HG03442 (cell line): Measurements from ENCODE around the gene MYL7.
"Not testable (repeated sequence)": the region's sequence is repeated elsewhere in the genome, so short reads cannot be mapped to it uniquely, and the experiment has no call there.

Source experiments
- ATAC-seq: cut with Tn5 transposase; IDR thresholded peaks from one replicate; pipeline ENCODE4 v1.9.1; 2021; ENCODE audit warnings: mild to moderate bottlenecking, moderate library complexity; ENCODE audit not compliant: unreplicated experiment

MYL7 gene

GRCh38 chr7:44141221-44141850 lies at the start of gene MYL7:
Gene MYL7 (minus strand): TSS chr7:44141332. CDS start chr7:44141305, 27 bp downstream.
- no peak for ATAC-seq

GRCh38 chr7:44189993-44190872 lies 49.1 kb upstream of the MYL7 start:
- ATAC-seq, result no peak

- no peak for ATAC-seq
These were observed 48.3 kb upstream of the MYL7 start, which contains the start of gene GCK for GRCh38 chr7:44189286-44189992. Gene GCK (minus strand): TSS chr7:44189439. CDS start chr7:44188953, 486 bp downstream.

- ATAC-seq, result no peak
These were observed 47.5 kb upstream of the MYL7 start for GRCh38 chr7:44188480-44189225.

GRCh38 chr7:44187636-44188416 lies 46.7 kb upstream of the MYL7 start:
- ATAC-seq, result no peak

- ATAC-seq, result no peak
These were observed 45.6 kb upstream of the MYL7 start for GRCh38 chr7:44186736-44187135.

- ATAC-seq, result no peak
These were observed 44.6 kb upstream of the MYL7 start for GRCh38 chr7:44185729-44186128.

- no peak for ATAC-seq
These were observed 43.8 kb upstream of the MYL7 start for GRCh38 chr7:44184873-44185446.

GRCh38 chr7:44184206-44184872 lies 43.2 kb upstream of the MYL7 start:
- no peak for ATAC-seq

- ATAC-seq, result no peak
These were observed 42.3 kb upstream of the MYL7 start for GRCh38 chr7:44183386-44183785.

GRCh38 chr7:44182827-44183226 lies 41.7 kb upstream of the MYL7 start:
- ATAC-seq, result no peak

- ATAC-seq, result no peak
These were observed 39.5 kb upstream of the MYL7 start for GRCh38 chr7:44180631-44181030.

- ATAC-seq, result no peak
These were observed 36.5 kb upstream of the MYL7 start for GRCh38 chr7:44177570-44178131.

- no peak for ATAC-seq
These were observed 35.4 kb upstream of the MYL7 start for GRCh38 chr7:44176486-44176885.

- no peak for ATAC-seq
These were observed 34.6 kb upstream of the MYL7 start for GRCh38 chr7:44175730-44176129.

GRCh38 chr7:44174694-44174948 lies 33.5 kb upstream of the MYL7 start:
- not testable (repeated sequence) for ATAC-seq

- no peak for ATAC-seq
These were observed 33.0 kb upstream of the MYL7 start for GRCh38 chr7:44173911-44174693.

GRCh38 chr7:44172803-44173424 lies 31.8 kb upstream of the MYL7 start:
- no peak for ATAC-seq
